Liver (tissue), 9 donors: Measurements from ENCODE around the gene BID. TPM values are rescaled to one million over a fixed set of nuclear protein-coding genes. Genes with fewer than 3 reads are reported as not detected.

Source experiments
- DNase-seq: peaks from one replicate; pipeline ENCODE4 v3.0.0-alpha.2; 2017; ENCODE audit warnings: low spot score
- H3K27ac ChIP-seq, 2 donors: one replicate each; pipeline ENCODE4 v1.7.0; 2013; ENCODE audit warnings: inconsistent platforms in 2 of 2, low read length in 2 of 2, control low read depth in 1 of 2, low read depth in 1 of 2, mild to moderate bottlenecking in 1 of 2
- H3K27me3 ChIP-seq, 4 donors: one replicate each; pipeline versions ENCODE4 v1.6.1 to v1.7.0; 2013; ENCODE audit warnings: low read length in 3 of 4, inconsistent platforms in 1 of 4, mild to moderate bottlenecking in 1 of 4, moderate library complexity in 1 of 4; ENCODE audit not compliant: control insufficient read depth in 4 of 4, insufficient read depth in 4 of 4
- H3K36me3 ChIP-seq, 4 donors: one replicate each; pipeline versions ENCODE4 v1.6.1 to v1.7.0; 2013; ENCODE audit warnings: low read length in 3 of 4, mild to moderate bottlenecking in 3 of 4, low read depth in 1 of 4, moderate library complexity in 1 of 4; ENCODE audit not compliant: control insufficient read depth in 4 of 4, insufficient read depth in 3 of 4
- H3K4me1 ChIP-seq, 4 donors: one replicate each; pipeline versions ENCODE4 v1.6.1 to v1.7.0; 2013; ENCODE audit warnings: low read length in 3 of 4, mild to moderate bottlenecking in 3 of 4, moderate library complexity in 1 of 4; ENCODE audit not compliant: control insufficient read depth in 4 of 4, insufficient read depth in 4 of 4
- H3K4me3 ChIP-seq, 3 donors: one replicate each; pipeline versions ENCODE4 v1.6.1 to v1.7.0; 2013; ENCODE audit warnings: low read length in 3 of 3, control low read depth in 1 of 3, low read depth in 1 of 3, mild to moderate bottlenecking in 1 of 3
- H3K9ac ChIP-seq, 2 donors: one replicate each; pipeline ENCODE4 v1.7.0; 2013; ENCODE audit warnings: low read length in 2 of 2, mild to moderate bottlenecking in 2 of 2, moderate library complexity in 2 of 2, control low read depth in 1 of 2, low read depth in 1 of 2
- H3K9me3 ChIP-seq, 4 donors: one replicate each; pipeline versions ENCODE4 v1.6.1 to v1.7.0; 2013; ENCODE audit warnings: low read length in 3 of 4; ENCODE audit not compliant: control insufficient read depth in 4 of 4
- EGR1 ChIP-seq, 2 donors: IDR thresholded peaks; 2 replicates each; pipeline ENCODE4 v1.6.1; 2016 to 2018; ENCODE audit warnings: antibody characterized with exemption in 2 of 2, low read depth in 2 of 2
- FOXA2 ChIP-seq: IDR thresholded peaks from 2 replicates; pipeline ENCODE4 v1.6.1; 2016; ENCODE audit warnings: antibody characterized with exemption
- GABPA ChIP-seq, 2 donors: IDR thresholded peaks in 1 of 2; conservative IDR thresholded peaks in 1 of 2; 2 replicates each; pipeline ENCODE4 v1.6.1; 2016; ENCODE audit warnings: antibody characterized with exemption in 2 of 2, mild to moderate bottlenecking in 1 of 2, moderate library complexity in 1 of 2
- HNF4A ChIP-seq, 2 donors: conservative IDR thresholded peaks; 2 replicates each; pipeline ENCODE4 v1.6.1; 2016; ENCODE audit warnings: antibody characterized with exemption in 2 of 2, mild to moderate bottlenecking in 2 of 2
- HNF4G ChIP-seq: IDR thresholded peaks from 2 replicates; pipeline ENCODE4 v1.6.1; 2016; ENCODE audit warnings: antibody characterized with exemption
- JUND ChIP-seq, 2 donors: IDR thresholded peaks; 2 replicates each; pipeline ENCODE4 v1.6.1; 2016; ENCODE audit warnings: antibody characterized with exemption in 2 of 2
- NR2F2 ChIP-seq: IDR thresholded peaks from 2 replicates; pipeline ENCODE4 v1.6.1; 2016; ENCODE audit warnings: antibody characterized with exemption
- RAD21 ChIP-seq, 2 donors: IDR thresholded peaks; 2 replicates each; pipeline ENCODE4 v1.6.1; 2016; ENCODE audit warnings: antibody characterized with exemption in 2 of 2, mild to moderate bottlenecking in 2 of 2
- REST ChIP-seq: IDR thresholded peaks from 2 replicates; pipeline ENCODE4 v1.6.1; 2016; ENCODE audit warnings: antibody characterized with exemption, mild to moderate bottlenecking
- RXRA ChIP-seq, 2 donors: IDR thresholded peaks; 2 replicates each; pipeline ENCODE4 v1.6.1; 2017 to 2018; ENCODE audit warnings: antibody characterized with exemption in 2 of 2, mild to moderate bottlenecking in 1 of 2
- SP1 ChIP-seq: IDR thresholded peaks from 2 replicates; pipeline ENCODE4 v1.6.1; 2018; ENCODE audit warnings: antibody characterized with exemption, mild to moderate bottlenecking
- TAF1 ChIP-seq: conservative IDR thresholded peaks from 2 replicates; pipeline ENCODE4 v1.6.1; 2016; ENCODE audit warnings: antibody characterized with exemption, mild to moderate bottlenecking
- WGBS: extraction: QIAGEN DNeasy Blood & Tissue Kit; methylation state at CpG from one replicate; pipeline ENCODE4 v1.1.7; 2013; 5-methylcytosine and 5-hydroxymethylcytosine counted together
- polyA plus RNA-seq, 2 donors: library from polyadenylated mRNA; stranded (reverse) in 1 of 2; unstranded in 1 of 2; fragments of 200-250 nt in 1 of 2; fragments of >200 nt in 1 of 2; fragmentation: Nextera tagmentation in 1 of 2; extraction: Ambion mirVana in 1 of 2; gene quantifications; one replicate each; pipeline versions ENCODE4 v1.2.1 to v1.2.3, GENCODE V29; 2013 to 2015
- total RNA-seq, 2 donors: library from RNA; depleted of rRNA; stranded (reverse); fragments of >200 nt; gene quantifications; one replicate each; pipeline ENCODE4 v1.2.3, GENCODE V29; 2014
- TF ChIP-seq, protein P1 (sequence below): IDR thresholded peaks from 2 replicates; pipeline ENCODE4 v1.6.1; 2016; ENCODE audit warnings: antibody characterized with exemption
- TF ChIP-seq, protein P2 (sequence below): IDR thresholded peaks from 2 replicates; pipeline ENCODE4 v1.6.1; 2016; ENCODE audit warnings: antibody characterized with exemption
- TF ChIP-seq, protein P3 (sequence below): IDR thresholded peaks from 2 replicates; pipeline ENCODE4 v1.6.1; 2016; ENCODE audit warnings: antibody characterized with exemption
- TF ChIP-seq, protein P4 (sequence below): fragments of 150-350 bp; IDR thresholded peaks from 2 replicates; pipeline ENCODE4 v1.5.1; 2017; ENCODE audit warnings: improper control_type of control experiment, low read depth, low read length; ENCODE audit not compliant: missing input control
- donor health status: healthy.
- donor health status: healthy.
- donor health status: healthy.
- donor health status: healthy.
- donor health status: healthy.

BID gene
- total and polyA plus RNA-seq, 4 donors = 28.7 to 66.9 (median 52.6) TPM

DNA sequence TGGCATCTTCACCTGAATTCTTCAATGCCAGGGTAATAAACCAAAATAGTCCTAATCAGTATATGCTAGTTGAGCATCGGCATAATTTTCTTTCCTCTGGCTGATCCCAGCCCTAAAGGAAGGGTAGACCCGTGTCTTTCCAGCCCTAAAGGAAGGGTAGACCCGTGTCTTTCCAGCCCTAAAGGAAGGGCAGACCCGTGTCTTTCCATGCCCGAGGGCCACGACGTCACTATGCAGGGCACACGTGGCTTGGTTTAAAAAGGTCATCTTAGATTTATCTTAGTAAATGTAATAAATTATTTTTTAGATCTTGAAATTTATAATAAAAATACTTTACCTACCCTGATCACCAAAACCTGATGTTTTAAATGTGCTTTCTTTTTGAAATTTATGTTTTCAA lies 45.5 kb downstream of the BID start:
- H3K27me3 ChIP-seq = no peaks in the 10 kb centered on the region
- no peak for DNase-seq
- H3K27ac ChIP-seq = no peak overlapping the region
- WGBS = 94% methylated on average over 8 of the region's 8 CpGs
- H3K9ac ChIP-seq = no peak overlapping the region
- TF ChIP-seq, protein P1, sequence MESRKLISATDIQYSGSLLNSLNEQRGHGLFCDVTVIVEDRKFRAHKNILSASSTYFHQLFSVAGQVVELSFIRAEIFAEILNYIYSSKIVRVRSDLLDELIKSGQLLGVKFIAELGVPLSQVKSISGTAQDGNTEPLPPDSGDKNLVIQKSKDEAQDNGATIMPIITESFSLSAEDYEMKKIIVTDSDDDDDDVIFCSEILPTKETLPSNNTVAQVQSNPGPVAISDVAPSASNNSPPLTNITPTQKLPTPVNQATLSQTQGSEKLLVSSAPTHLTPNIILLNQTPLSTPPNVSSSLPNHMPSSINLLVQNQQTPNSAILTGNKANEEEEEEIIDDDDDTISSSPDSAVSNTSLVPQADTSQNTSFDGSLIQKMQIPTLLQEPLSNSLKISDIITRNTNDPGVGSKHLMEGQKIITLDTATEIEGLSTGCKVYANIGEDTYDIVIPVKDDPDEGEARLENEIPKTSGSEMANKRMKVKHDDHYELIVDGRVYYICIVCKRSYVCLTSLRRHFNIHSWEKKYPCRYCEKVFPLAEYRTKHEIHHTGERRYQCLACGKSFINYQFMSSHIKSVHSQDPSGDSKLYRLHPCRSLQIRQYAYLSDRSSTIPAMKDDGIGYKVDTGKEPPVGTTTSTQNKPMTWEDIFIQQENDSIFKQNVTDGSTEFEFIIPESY = no peak
- TF ChIP-seq FOXA2 (no peak), GABPA (IDR thresholded peaks at IDR 0.05 in 1 of 2, conservative IDR thresholded peaks at IDR 0.05 in 1 of 2) (no peak), EGR1 (IDR thresholded peaks at IDR 0.05; ENCODE audit: low read depth in 2 of 2) (no peak), JUND (IDR thresholded peaks at IDR 0.05) (no peak), SP1 (no peak), NR2F2 (no peak), RAD21 (IDR thresholded peaks at IDR 0.05) (no peak), REST (no peak), TAF1 (no peak), RXRA (IDR thresholded peaks at IDR 0.05) (no peak), HNF4A (conservative IDR thresholded peaks at IDR 0.05) (no peak), HNF4G (no peak)
- TF ChIP-seq, protein P2, sequence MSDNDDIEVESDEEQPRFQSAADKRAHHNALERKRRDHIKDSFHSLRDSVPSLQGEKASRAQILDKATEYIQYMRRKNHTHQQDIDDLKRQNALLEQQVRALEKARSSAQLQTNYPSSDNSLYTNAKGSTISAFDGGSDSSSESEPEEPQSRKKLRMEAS = no peak
- TF ChIP-seq, protein P3, sequence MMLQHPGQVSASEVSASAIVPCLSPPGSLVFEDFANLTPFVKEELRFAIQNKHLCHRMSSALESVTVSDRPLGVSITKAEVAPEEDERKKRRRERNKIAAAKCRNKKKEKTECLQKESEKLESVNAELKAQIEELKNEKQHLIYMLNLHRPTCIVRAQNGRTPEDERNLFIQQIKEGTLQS = no peak
- TF ChIP-seq, protein P4, sequence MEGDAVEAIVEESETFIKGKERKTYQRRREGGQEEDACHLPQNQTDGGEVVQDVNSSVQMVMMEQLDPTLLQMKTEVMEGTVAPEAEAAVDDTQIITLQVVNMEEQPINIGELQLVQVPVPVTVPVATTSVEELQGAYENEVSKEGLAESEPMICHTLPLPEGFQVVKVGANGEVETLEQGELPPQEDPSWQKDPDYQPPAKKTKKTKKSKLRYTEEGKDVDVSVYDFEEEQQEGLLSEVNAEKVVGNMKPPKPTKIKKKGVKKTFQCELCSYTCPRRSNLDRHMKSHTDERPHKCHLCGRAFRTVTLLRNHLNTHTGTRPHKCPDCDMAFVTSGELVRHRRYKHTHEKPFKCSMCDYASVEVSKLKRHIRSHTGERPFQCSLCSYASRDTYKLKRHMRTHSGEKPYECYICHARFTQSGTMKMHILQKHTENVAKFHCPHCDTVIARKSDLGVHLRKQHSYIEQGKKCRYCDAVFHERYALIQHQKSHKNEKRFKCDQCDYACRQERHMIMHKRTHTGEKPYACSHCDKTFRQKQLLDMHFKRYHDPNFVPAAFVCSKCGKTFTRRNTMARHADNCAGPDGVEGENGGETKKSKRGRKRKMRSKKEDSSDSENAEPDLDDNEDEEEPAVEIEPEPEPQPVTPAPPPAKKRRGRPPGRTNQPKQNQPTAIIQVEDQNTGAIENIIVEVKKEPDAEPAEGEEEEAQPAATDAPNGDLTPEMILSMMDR = no peak
- peaks cover 5 to 22% (median 18%) of the 10 kb centered on the region in 4 donors for H3K36me3 ChIP-seq
- H3K9me3 ChIP-seq = no peaks in the 10 kb centered on the region
- peaks cover 3 to 27% (median 23%) of the 10 kb centered on the region in 4 donors for H3K4me1 ChIP-seq
- H3K4me3 ChIP-seq = no peak overlapping the region
